H1 (cell line): ENCODE measurements around the gene QSOX2. TPM values are rescaled to one million over a fixed set of nuclear protein-coding genes. Genes with fewer than 3 reads are reported as not detected.

ENCODE experiments used
- CTCF ChIA-PET: fragments of 300-600 bp; sonication (Branson Sonifier 250); formaldehyde crosslinking; loops from one replicate; lab custom pipeline; 2021; ENCODE audit not compliant: partially characterized antibody; lab: Charles Lee
- POLR2A ChIA-PET: fragments of 300-600 bp; sonication (Branson Sonifier 250); formaldehyde crosslinking; loops from one replicate; lab custom pipeline; 2021; ENCODE audit warnings: inconsistent platforms; ENCODE audit not compliant: partially characterized antibody; lab: Charles Lee
- DNase-seq, 2 experiments: peaks; one replicate each; pipeline versions ENCODE4 v3.0.0 to v3.0.0-alpha.2; 2010 to 2022; ENCODE audit warnings: low spot score in 2 of 2, low read depth in 1 of 2, mixed read lengths in 1 of 2
- FAIRE-seq: peaks from 2 replicates; lab custom pipeline; 2011; peaks lifted over from hg19 to GRCh38; lab: Jason Lieb, UNC
- H2AFZ ChIP-seq: 2 replicates; pipeline ENCODE4 v1.8.1; 2012; ENCODE audit warnings: low read length, inconsistent platforms
- H2AK5ac ChIP-seq: 2 replicates; pipeline ENCODE4 v1.6.1; 2013; ENCODE audit warnings: low read depth, low read length
- H2BK120ac ChIP-seq: replicated peaks from 2 replicates; pipeline ENCODE3; 2013; ENCODE audit warnings: low read depth, low read length, inconsistent platforms
- H2BK12ac ChIP-seq: 2 replicates; pipeline ENCODE4 v1.6.1; 2013; ENCODE audit warnings: low read depth, low read length
- H2BK15ac ChIP-seq: 2 replicates; pipeline ENCODE4 v1.6.1; 2013; ENCODE audit warnings: low read length
- H2BK20ac ChIP-seq: 2 replicates; pipeline ENCODE4 v1.6.1; 2013; ENCODE audit warnings: low read length
- H2BK5ac ChIP-seq: 2 replicates; pipeline ENCODE4 v1.6.1; 2013; ENCODE audit warnings: low read depth, low read length
- H3K14ac ChIP-seq: 2 replicates; pipeline ENCODE4 v1.6.1; 2013; ENCODE audit warnings: inconsistent platforms; ENCODE audit not compliant: insufficient read length
- H3K18ac ChIP-seq: 2 replicates; pipeline ENCODE4 v1.6.1; 2013; ENCODE audit warnings: low read length; ENCODE audit errors: extremely low read depth
- H3K23ac ChIP-seq: 2 replicates; pipeline ENCODE4 v1.6.1; 2013; ENCODE audit warnings: inconsistent platforms; ENCODE audit not compliant: insufficient read length
- H3K23me2 ChIP-seq: 2 replicates; pipeline ENCODE4 v1.6.1; 2013; ENCODE audit warnings: low read depth, low read length
- H3K27ac ChIP-seq: 2 replicates; pipeline ENCODE4 v1.6.1; 2011; ENCODE audit warnings: low read depth, low read length, inconsistent platforms
- H3K27me3 ChIP-seq, 4 experiments: replicated peaks in 1 of 4; 1 replicate in 1 of 4; 2 replicates in 3 of 4; pipeline versions ENCODE4 v1.6.1 to v1.8.1; 2011 to 2013; ENCODE audit warnings: low read length in 3 of 4, mild to moderate bottlenecking in 3 of 4, inconsistent platforms in 2 of 4, mixed read lengths in 2 of 4, moderate library complexity in 1 of 4; ENCODE audit not compliant: control insufficient read depth in 3 of 4, insufficient read depth in 3 of 4; ENCODE audit errors: extremely low read depth in 1 of 4
- H3K36me3 ChIP-seq, 4 experiments: 2 replicates each; pipeline versions ENCODE4 v1.6.1 to v1.8.1; 2011 to 2013; ENCODE audit warnings: mild to moderate bottlenecking in 4 of 4, low read length in 3 of 4, moderate library complexity in 2 of 4, control low read depth in 1 of 4, inconsistent platforms in 1 of 4; ENCODE audit not compliant: insufficient read depth in 4 of 4, control insufficient read depth in 2 of 4
- H3K4ac ChIP-seq: replicated peaks from 2 replicates; pipeline ENCODE3; 2013; ENCODE audit warnings: low read length, low read depth, mixed read lengths, inconsistent platforms; ENCODE audit not compliant: insufficient read length
- H3K4me1 ChIP-seq, 4 experiments: replicated peaks in 1 of 4; 1 replicate in 1 of 4; 2 replicates in 3 of 4; pipeline versions ENCODE4 v1.6.1 to v1.8.1; 2011 to 2013; ENCODE audit warnings: low read length in 3 of 4, inconsistent platforms in 2 of 4, mixed read lengths in 1 of 4; ENCODE audit not compliant: insufficient read depth in 4 of 4, control insufficient read depth in 3 of 4
- H3K4me2 ChIP-seq, 2 experiments: 2 replicates each; pipeline versions ENCODE4 v1.6.1 to v1.8.1; 2011 to 2013; ENCODE audit warnings: low read depth in 2 of 2, low read length in 2 of 2, control low read depth in 1 of 2, inconsistent platforms in 1 of 2, mild to moderate bottlenecking in 1 of 2; ENCODE audit not compliant: insufficient read depth in 1 of 2
- H3K4me3 ChIP-seq, 4 experiments: fragments of 200-600, 300-600 bp in 1 of 4; sonication (generic), shearing (Covaris generic), sonication (Bioruptor Twin) in 1 of 4; 2 replicates each; pipeline versions ENCODE4 v1.5.1 to v1.8.1; 2011 to 2016; ENCODE audit warnings: low read length in 4 of 4, low read depth in 3 of 4, control low read depth in 2 of 4, inconsistent platforms in 2 of 4, mild to moderate bottlenecking in 2 of 4, mixed read lengths in 1 of 4, moderate library complexity in 1 of 4; ENCODE audit not compliant: insufficient read depth in 2 of 4; ENCODE audit errors: extremely low read depth in 1 of 4
- H3K56ac ChIP-seq: replicated peaks from 2 replicates; pipeline ENCODE3; 2013; ENCODE audit warnings: low read depth, mild to moderate bottlenecking, mixed read lengths, low read length, inconsistent platforms; ENCODE audit not compliant: insufficient read length
- H3K79me1 ChIP-seq: 2 replicates; pipeline ENCODE4 v1.6.1; 2013; ENCODE audit warnings: low read depth, low read length, control low read depth
- H3K79me2 ChIP-seq, 2 experiments: 2 replicates each; pipeline versions ENCODE4 v1.6.1 to v1.8.1; 2012 to 2013; ENCODE audit warnings: low read length in 2 of 2, mild to moderate bottlenecking in 2 of 2, inconsistent platforms in 1 of 2; ENCODE audit not compliant: insufficient read depth in 2 of 2, control insufficient read depth in 1 of 2
- H3K9ac ChIP-seq, 4 experiments: replicated peaks in 1 of 4; 1 replicate in 1 of 4; 2 replicates in 3 of 4; pipeline versions ENCODE4 v1.6.1 to v1.8.1; 2011 to 2013; ENCODE audit warnings: low read depth in 3 of 4, low read length in 3 of 4, control low read depth in 2 of 4, mild to moderate bottlenecking in 2 of 4, moderate library complexity in 2 of 4, inconsistent platforms in 1 of 4; ENCODE audit errors: extremely low read depth in 1 of 4
- H3K9me3 ChIP-seq, 2 experiments: 2 replicates each; pipeline versions ENCODE4 v1.6.1 to v1.8.1; 2012 to 2013; ENCODE audit warnings: mild to moderate bottlenecking in 2 of 2, moderate library complexity in 2 of 2, control low read depth in 1 of 2, inconsistent platforms in 1 of 2, low read depth in 1 of 2, low read length in 1 of 2, mixed read lengths in 1 of 2; ENCODE audit not compliant: insufficient read depth in 2 of 2
- H4K20me1 ChIP-seq, 2 experiments: replicated peaks in 1 of 2; 2 replicates each; pipeline versions ENCODE3 to v1.8.1; 2011 to 2013; ENCODE audit warnings: inconsistent platforms in 2 of 2, low read length in 2 of 2, mild to moderate bottlenecking in 1 of 2; ENCODE audit not compliant: insufficient read depth in 2 of 2, control insufficient read depth in 1 of 2
- H4K5ac ChIP-seq: 2 replicates; pipeline ENCODE4 v1.6.1; 2013; ENCODE audit warnings: low read length, low read depth, mixed read lengths, inconsistent platforms; ENCODE audit not compliant: insufficient read length
- H4K8ac ChIP-seq: 2 replicates; pipeline ENCODE4 v1.8.0; 2013; ENCODE audit warnings: mild to moderate bottlenecking, moderate library complexity, low read length, inconsistent platforms; ENCODE audit not compliant: insufficient read depth; ENCODE audit errors: extremely low read depth
- H4K91ac ChIP-seq: replicated peaks from 2 replicates; pipeline ENCODE3; 2013; ENCODE audit warnings: low read length, mixed read lengths, inconsistent platforms; ENCODE audit not compliant: insufficient read length
- ATF3 ChIP-seq: IDR thresholded peaks from 2 replicates; pipeline ENCODE4 v1.6.1; 2011; ENCODE audit warnings: low read depth, mild to moderate bottlenecking, low read length; ENCODE audit not compliant: insufficient read depth
- CHD1 ChIP-seq: IDR thresholded peaks from 2 replicates; pipeline ENCODE4 v1.6.1; 2012; ENCODE audit warnings: low read depth, low read length, improper control_type of control experiment
- CREB1 ChIP-seq: IDR thresholded peaks from 2 replicates; pipeline ENCODE4 v1.6.1; 2012; ENCODE audit warnings: inconsistent platforms
- CTCF ChIP-seq, 3 experiments: IDR thresholded peaks; 1 replicate in 2 of 3; 2 replicates in 1 of 3; pipeline versions ENCODE4 v1.5.1 to v1.6.1; 2011; ENCODE audit warnings: low read length in 3 of 3, mild to moderate bottlenecking in 3 of 3, inconsistent platforms in 2 of 3, low read depth in 1 of 3, moderate library complexity in 1 of 3; ENCODE audit not compliant: insufficient read depth in 1 of 3; ENCODE audit errors: control extremely low read depth in 1 of 3
- EGR1 ChIP-seq: IDR thresholded peaks from 2 replicates; pipeline ENCODE4 v1.6.1; 2011; ENCODE audit warnings: low read depth, low read length, borderline replicate concordance
- KDM5A ChIP-seq: fragments of 200-600 bp; IDR thresholded peaks from 2 replicates; pipeline ENCODE4 v1.7.1; 2012; ENCODE audit warnings: mild to moderate bottlenecking, low read length, inconsistent platforms, mixed read lengths
- MAX ChIP-seq: IDR thresholded peaks from 2 replicates; pipeline ENCODE4 v1.6.1; 2012; ENCODE audit warnings: inconsistent platforms
- POLR2A ChIP-seq, 2 experiments: IDR thresholded peaks; 1 replicate in 1 of 2; 2 replicates in 1 of 2; pipeline ENCODE4 v1.6.1; 2011; ENCODE audit warnings: low read depth in 2 of 2, low read length in 2 of 2, mild to moderate bottlenecking in 2 of 2; ENCODE audit errors: control extremely low read depth in 1 of 2
- RFX5 ChIP-seq: IDR thresholded peaks from 2 replicates; pipeline ENCODE4 v1.6.1; 2011; ENCODE audit warnings: low read depth, low read length, improper control_type of control experiment, borderline replicate concordance
- SIRT6 ChIP-seq: IDR thresholded peaks from one replicate; pipeline ENCODE4 v1.7.1; 2012; ENCODE audit warnings: low read length, inconsistent platforms
- TBP ChIP-seq: IDR thresholded peaks from 2 replicates; pipeline ENCODE4 v1.6.1; 2011; ENCODE audit warnings: low read depth, low read length, improper control_type of control experiment
- TCF12 ChIP-seq: IDR thresholded peaks from 2 replicates; pipeline ENCODE4 v1.6.1; 2011; ENCODE audit warnings: low read depth, mild to moderate bottlenecking, low read length
- YY1 ChIP-seq: IDR thresholded peaks from 2 replicates; pipeline ENCODE4 v1.6.1; 2011; ENCODE audit warnings: low read depth, mild to moderate bottlenecking, low read length
- WGBS, 2 experiments: shearing (Covaris generic) in 1 of 2; methylation state at CpG; one replicate each; pipeline versions ENCODE4 v1.1.6 to v1.1.7; 2013 to 2015; ENCODE audit warnings: low lambda C conversion rate in 2 of 2, mixed read lengths in 2 of 2, inconsistent platforms in 1 of 2, low coverage in 1 of 2, missing lambda C conversion rate in 1 of 2; ENCODE audit not compliant: insufficient replicate concordance in 2 of 2, insufficient coverage in 1 of 2, insufficient read length in 1 of 2; ENCODE audit errors: extremely low coverage in 1 of 2, missing lambda C conversion rate in 1 of 2; 5-methylcytosine and 5-hydroxymethylcytosine counted together
- polyA plus RNA-seq, 7 experiments: library from polyadenylated mRNA; depleted of rRNA in 3 of 7; stranded (reverse) in 5 of 7; unstranded in 2 of 7; fragments of >200 nt in 5 of 7; fragments of 200-250 nt in 2 of 7; gene quantifications; 1 replicate in 5 of 7; 2 replicates in 1 of 7; 4 replicates in 1 of 7; pipeline versions ENCODE4 v1.2.1 to v1.2.3, GENCODE V29; 2011 to 2013; ENCODE audit warnings: missing spikeins in 2 of 7, mixed read lengths in 2 of 7
- total RNA-seq: library from RNA; stranded (reverse); fragmentation: NEBNext Ultra II Directional; extraction: Animal tissue kit (Norgen Biotek cat#: 25700); gene quantifications from 2 replicates; pipeline ENCODE4 v1.2.1, GENCODE V29; 2021

The QSOX2 gene
- total and polyA plus RNA-seq, 2 of the 8 experiments (the other 6 are each of a cell fraction or from before 2014, with no cell fraction given) = 18.0 to 28.6 TPM

- Histone ChIP-seq H3K79me2 (no peaks in the 10 kb centered on the region), H4K91ac (peak overlapping the region; percentile 42), H3K9me3 (no peaks in the 10 kb centered on the region), H2AFZ (no peak overlapping the region), H3K9ac (no peak overlapping the region), H4K8ac (no peak overlapping the region), H3K27me3 (no peaks in the 10 kb centered on the region), H3K36me3 (no peaks in the 10 kb centered on the region), H3K23ac (no peak overlapping the region), H3K79me1 (no peaks in the 10 kb centered on the region), H2BK5ac (no peak overlapping the region), H3K27ac (no peak overlapping the region), H3K23me2 (no peaks in the 10 kb centered on the region), H2BK15ac (no peak overlapping the region), H3K4me3 (no peak overlapping the region), H3K56ac (no peak overlapping the region), H2BK20ac (no peak overlapping the region), H3K18ac (no peak overlapping the region), H3K14ac (no peak overlapping the region), H4K5ac (no peak overlapping the region), H4K20me1 (no peaks in the 10 kb centered on the region), H2BK120ac (no peak overlapping the region), H3K4ac (no peak overlapping the region), H3K4me1 (no peaks in the 10 kb centered on the region; a peak in 1 of 7 replicates), H3K4me2 (no peak overlapping the region), H2BK12ac (no peak overlapping the region), H2AK5ac (no peak overlapping the region)
- ChIA-PET CTCF (interaction anchor here (0.5 to 3.7 kb wide), 10 partner anchors 10 to 1604 kb away, joined by 3 to 10 read pairs (median 5); no protein-coding TSS in a partner anchor), POLR2A (interaction anchor here (1.0 kb wide), 1 partner anchor 15 kb away, joined by 3 read pairs; no protein-coding TSS in a partner anchor)
- no peak for DNase-seq
- WGBS, 2 experiments = 83% methylated on average over 11 of the region's 11 CpGs; no CpG with 5 or more reads in 1 of the 2 experiments
- no peak for FAIRE-seq
- TF ChIP-seq MAX = no peak
- no peak for TF ChIP-seq CTCF (IDR thresholded peaks at IDR 0.05; ENCODE audit: control extremely low read depth in 1 of 3, insufficient read depth in 1 of 3, low read depth in 1 of 3, low read length in 3 of 3)
- TF ChIP-seq ATF3 = no peak
- no peak for TF ChIP-seq TCF12
- TF ChIP-seq POLR2A (IDR thresholded peaks at IDR 0.05; ENCODE audit: control extremely low read depth in 1 of 2, low read depth in 2 of 2, low read length in 2 of 2) = no peak
- no peak for TF ChIP-seq RFX5
- TF ChIP-seq YY1 = no peak
- no peak for TF ChIP-seq EGR1
- TF ChIP-seq CHD1 = no peak
- no peak for TF ChIP-seq TBP
- no peak for TF ChIP-seq KDM5A
- TF ChIP-seq CREB1 = no peak
- no peak for TF ChIP-seq SIRT6
Observed at GRCh38 chr9:136276716-136277115, 31.1 kb upstream of the QSOX2 start.
